GM19035 (cell line): Measurements from ENCODE around the gene HAGHL.
"Not testable (repeated sequence)": the region's sequence is repeated elsewhere in the genome, so short reads cannot be mapped to it uniquely, and the experiment has no call there.

Experiments
- ATAC-seq: cut with Tn5 transposase; IDR thresholded peaks from one replicate; pipeline ENCODE4 v1.9.1; 2021; ENCODE audit not compliant: unreplicated experiment

HAGHL gene

GRCh38 chr16:767743-768235 is 40.9 kb downstream of the HAGHL start:
- ATAC-seq, result no peak

GRCh38 chr16:768428-768827 is 41.5 kb downstream of the HAGHL start:
- ATAC-seq, result no peak

- no peak for ATAC-seq
Observed at GRCh38 chr16:769184-769784, 42.4 kb downstream of the HAGHL start.

GRCh38 chr16:769934-770333 is 43.0 kb downstream of the HAGHL start:
- no peak for ATAC-seq

- ATAC-seq, result no peak
Observed at GRCh38 chr16:770411-770810, 43.5 kb downstream of the HAGHL start.

- ATAC-seq, result no peak
Observed at GRCh38 chr16:772959-773358, 46.1 kb downstream of the HAGHL start.

- no peak for ATAC-seq
Observed at GRCh38 chr16:774086-775001, 47.4 kb downstream of the HAGHL start.

GRCh38 chr16:775236-775796 is 48.4 kb downstream of the HAGHL start:
- ATAC-seq, result no peak

- not testable (repeated sequence) for ATAC-seq
Observed at GRCh38 chr16:776298-776697, 49.4 kb downstream of the HAGHL start.

- no peak for ATAC-seq
Observed at GRCh38 chr16:776824-777223, 49.9 kb downstream of the HAGHL start.

- ATAC-seq, result no peak
Observed at GRCh38 chr16:777826-778225, 50.9 kb downstream of the HAGHL start.

- ATAC-seq, result no peak
Observed at GRCh38 chr16:778447-778846, 51.5 kb downstream of the HAGHL start.

GRCh38 chr16:778909-779527 is 52.1 kb downstream of the HAGHL start:
- ATAC-seq, result no peak
